ENCODE data around the gene SHC4. TPM values are rescaled to one million over a fixed set of nuclear protein-coding genes. Genes with fewer than 3 reads are reported as not detected.

The SHC4 gene
- total and polyA plus RNA-seq, 9 of the 15 experiments (the other 6 are each of a cell fraction or from before 2014, with no cell fraction given): 0.43 to 1.2 (median 0.67) TPM

GRCh38 chr15:48975472-48976419, 12.0 kb upstream of the SHC4 start (continued):
- peak; percentile 51; the same call in 1 of the 2 replicates for TF ChIP-seq CREB1 (IDR thresholded peaks at IDR 0.05)
- TF ChIP-seq CREB1 (CRISPR knock-in tag; IDR thresholded peaks at IDR 0.05): no peak
- TF ChIP-seq RBFOX2 (IDR thresholded peaks at IDR 0.05; ENCODE audit: low read depth, low read length): peak; percentile 80
- TF ChIP-seq, protein P1, sequence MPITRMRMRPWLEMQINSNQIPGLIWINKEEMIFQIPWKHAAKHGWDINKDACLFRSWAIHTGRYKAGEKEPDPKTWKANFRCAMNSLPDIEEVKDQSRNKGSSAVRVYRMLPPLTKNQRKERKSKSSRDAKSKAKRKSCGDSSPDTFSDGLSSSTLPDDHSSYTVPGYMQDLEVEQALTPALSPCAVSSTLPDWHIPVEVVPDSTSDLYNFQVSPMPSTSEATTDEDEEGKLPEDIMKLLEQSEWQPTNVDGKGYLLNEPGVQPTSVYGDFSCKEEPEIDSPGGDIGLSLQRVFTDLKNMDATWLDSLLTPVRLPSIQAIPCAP (CRISPR knock-in tag; IDR thresholded peaks at IDR 0.05; ENCODE audit: borderline replicate concordance): no peak
- TF ChIP-seq JUND (IDR thresholded peaks at IDR 0.05; ENCODE audit: borderline replicate concordance, low read depth, low read length): peak; percentile 44; the same call in 1 of the 2 replicates
- TF ChIP-seq JUND (tag; IDR thresholded peaks at IDR 0.05; ENCODE audit: borderline replicate concordance, low read depth, low read length): no peak; the same call in 2 of the 3 replicates
- TF ChIP-seq HIVEP1 (CRISPR knock-in tag; IDR thresholded peaks at IDR 0.05): no peak
- TF ChIP-seq, protein P2, sequence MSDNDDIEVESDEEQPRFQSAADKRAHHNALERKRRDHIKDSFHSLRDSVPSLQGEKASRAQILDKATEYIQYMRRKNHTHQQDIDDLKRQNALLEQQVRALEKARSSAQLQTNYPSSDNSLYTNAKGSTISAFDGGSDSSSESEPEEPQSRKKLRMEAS (CRISPR knock-in tag; IDR thresholded peaks at IDR 0.05): no peak
- TF ChIP-seq SNRNP70 (optimal IDR thresholded peaks at IDR 0.05; ENCODE audit: low read depth, low read length): no peak
- TF ChIP-seq CXXC5 (CRISPR knock-in tag; IDR thresholded peaks at IDR 0.05): peak; percentile 91
- TF ChIP-seq CCAR2 (IDR thresholded peaks at IDR 0.05; ENCODE audit: low read depth, low read length): no peak
- TF ChIP-seq PTTG1 (tag; IDR thresholded peaks at IDR 0.05; ENCODE audit: low read depth): no peak
- TF ChIP-seq, protein P3, sequence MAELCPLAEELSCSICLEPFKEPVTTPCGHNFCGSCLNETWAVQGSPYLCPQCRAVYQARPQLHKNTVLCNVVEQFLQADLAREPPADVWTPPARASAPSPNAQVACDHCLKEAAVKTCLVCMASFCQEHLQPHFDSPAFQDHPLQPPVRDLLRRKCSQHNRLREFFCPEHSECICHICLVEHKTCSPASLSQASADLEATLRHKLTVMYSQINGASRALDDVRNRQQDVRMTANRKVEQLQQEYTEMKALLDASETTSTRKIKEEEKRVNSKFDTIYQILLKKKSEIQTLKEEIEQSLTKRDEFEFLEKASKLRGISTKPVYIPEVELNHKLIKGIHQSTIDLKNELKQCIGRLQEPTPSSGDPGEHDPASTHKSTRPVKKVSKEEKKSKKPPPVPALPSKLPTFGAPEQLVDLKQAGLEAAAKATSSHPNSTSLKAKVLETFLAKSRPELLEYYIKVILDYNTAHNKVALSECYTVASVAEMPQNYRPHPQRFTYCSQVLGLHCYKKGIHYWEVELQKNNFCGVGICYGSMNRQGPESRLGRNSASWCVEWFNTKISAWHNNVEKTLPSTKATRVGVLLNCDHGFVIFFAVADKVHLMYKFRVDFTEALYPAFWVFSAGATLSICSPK (IDR thresholded peaks at IDR 0.05; ENCODE audit: borderline replicate concordance): no peak
- TF ChIP-seq TBP (optimal IDR thresholded peaks at IDR 0.05; ENCODE audit: low read depth, low read length): peak; percentile 58
- no peak for TF ChIP-seq ZNF311 (CRISPR knock-in tag; IDR thresholded peaks at IDR 0.05)
- peak; percentile 94 for TF ChIP-seq RB1 (IDR thresholded peaks at IDR 0.05; ENCODE audit: low read depth)
- TF ChIP-seq, protein P4, sequence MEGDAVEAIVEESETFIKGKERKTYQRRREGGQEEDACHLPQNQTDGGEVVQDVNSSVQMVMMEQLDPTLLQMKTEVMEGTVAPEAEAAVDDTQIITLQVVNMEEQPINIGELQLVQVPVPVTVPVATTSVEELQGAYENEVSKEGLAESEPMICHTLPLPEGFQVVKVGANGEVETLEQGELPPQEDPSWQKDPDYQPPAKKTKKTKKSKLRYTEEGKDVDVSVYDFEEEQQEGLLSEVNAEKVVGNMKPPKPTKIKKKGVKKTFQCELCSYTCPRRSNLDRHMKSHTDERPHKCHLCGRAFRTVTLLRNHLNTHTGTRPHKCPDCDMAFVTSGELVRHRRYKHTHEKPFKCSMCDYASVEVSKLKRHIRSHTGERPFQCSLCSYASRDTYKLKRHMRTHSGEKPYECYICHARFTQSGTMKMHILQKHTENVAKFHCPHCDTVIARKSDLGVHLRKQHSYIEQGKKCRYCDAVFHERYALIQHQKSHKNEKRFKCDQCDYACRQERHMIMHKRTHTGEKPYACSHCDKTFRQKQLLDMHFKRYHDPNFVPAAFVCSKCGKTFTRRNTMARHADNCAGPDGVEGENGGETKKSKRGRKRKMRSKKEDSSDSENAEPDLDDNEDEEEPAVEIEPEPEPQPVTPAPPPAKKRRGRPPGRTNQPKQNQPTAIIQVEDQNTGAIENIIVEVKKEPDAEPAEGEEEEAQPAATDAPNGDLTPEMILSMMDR (IDR thresholded peaks at IDR 0.05 in 2 of 3, conservative IDR thresholded peaks at IDR 0.05 in 1 of 3; ENCODE audit: insufficient read depth in 2 of 3, low read depth in 1 of 3, low read length in 3 of 3): peak; percentile 81 to 92 (median 86)
- no peak for TF ChIP-seq GTF2A2 (tag; IDR thresholded peaks at IDR 0.05)
- TF ChIP-seq TEAD2 (tag; IDR thresholded peaks at IDR 0.05): no peak
- TF ChIP-seq, protein P5, sequence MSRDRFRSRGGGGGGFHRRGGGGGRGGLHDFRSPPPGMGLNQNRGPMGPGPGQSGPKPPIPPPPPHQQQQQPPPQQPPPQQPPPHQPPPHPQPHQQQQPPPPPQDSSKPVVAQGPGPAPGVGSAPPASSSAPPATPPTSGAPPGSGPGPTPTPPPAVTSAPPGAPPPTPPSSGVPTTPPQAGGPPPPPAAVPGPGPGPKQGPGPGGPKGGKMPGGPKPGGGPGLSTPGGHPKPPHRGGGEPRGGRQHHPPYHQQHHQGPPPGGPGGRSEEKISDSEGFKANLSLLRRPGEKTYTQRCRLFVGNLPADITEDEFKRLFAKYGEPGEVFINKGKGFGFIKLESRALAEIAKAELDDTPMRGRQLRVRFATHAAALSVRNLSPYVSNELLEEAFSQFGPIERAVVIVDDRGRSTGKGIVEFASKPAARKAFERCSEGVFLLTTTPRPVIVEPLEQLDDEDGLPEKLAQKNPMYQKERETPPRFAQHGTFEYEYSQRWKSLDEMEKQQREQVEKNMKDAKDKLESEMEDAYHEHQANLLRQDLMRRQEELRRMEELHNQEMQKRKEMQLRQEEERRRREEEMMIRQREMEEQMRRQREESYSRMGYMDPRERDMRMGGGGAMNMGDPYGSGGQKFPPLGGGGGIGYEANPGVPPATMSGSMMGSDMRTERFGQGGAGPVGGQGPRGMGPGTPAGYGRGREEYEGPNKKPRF (IDR thresholded peaks at IDR 0.05; ENCODE audit: low read depth, low read length): no peak
- TF ChIP-seq FOXJ3 (CRISPR knock-in tag; IDR thresholded peaks at IDR 0.05): no peak

All from K562 (cell line).